Fibroblast of lung (primary cell): ENCODE measurements around the gene ULBP1.

Experiments
- EZH2 ChIP-seq: IDR thresholded peaks from 2 replicates; pipeline ENCODE4 v1.5.1; 2012; ENCODE audit warnings: low read length, control low read depth, mild to moderate bottlenecking; ENCODE audit errors: missing control alignments
- TF ChIP-seq, protein P1 (sequence below), 2 donors: IDR thresholded peaks in 1 of 2; conservative IDR thresholded peaks in 1 of 2; 1 replicate in 1 of 2; 2 replicates in 1 of 2; pipeline ENCODE4 v1.5.1; 2011 to 2012; ENCODE audit warnings: low read length in 2 of 2, control low read depth in 1 of 2, inconsistent platforms in 1 of 2, low read depth in 1 of 2, mild to moderate bottlenecking in 1 of 2

DNA sequence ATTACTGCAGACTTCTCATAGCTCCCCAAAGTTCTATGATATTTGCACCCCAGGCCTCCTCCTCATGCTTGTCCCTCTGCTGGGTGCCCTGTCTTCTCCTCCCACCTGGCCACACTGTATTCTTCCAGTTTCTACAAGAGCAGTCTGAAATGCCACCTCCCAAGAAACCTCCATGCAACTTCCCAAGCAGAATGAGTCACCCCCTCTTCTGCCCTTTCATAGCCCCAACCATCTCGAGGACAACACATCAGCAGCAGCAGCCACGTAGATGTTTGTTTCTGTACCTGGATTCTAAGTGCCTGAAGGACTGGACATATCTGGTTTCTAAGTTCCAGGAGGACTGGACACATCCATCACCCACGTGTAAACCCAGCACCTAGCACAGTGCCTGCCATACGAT is 28.5 kb upstream of the ULBP1 start:
- TF ChIP-seq, protein P1, sequence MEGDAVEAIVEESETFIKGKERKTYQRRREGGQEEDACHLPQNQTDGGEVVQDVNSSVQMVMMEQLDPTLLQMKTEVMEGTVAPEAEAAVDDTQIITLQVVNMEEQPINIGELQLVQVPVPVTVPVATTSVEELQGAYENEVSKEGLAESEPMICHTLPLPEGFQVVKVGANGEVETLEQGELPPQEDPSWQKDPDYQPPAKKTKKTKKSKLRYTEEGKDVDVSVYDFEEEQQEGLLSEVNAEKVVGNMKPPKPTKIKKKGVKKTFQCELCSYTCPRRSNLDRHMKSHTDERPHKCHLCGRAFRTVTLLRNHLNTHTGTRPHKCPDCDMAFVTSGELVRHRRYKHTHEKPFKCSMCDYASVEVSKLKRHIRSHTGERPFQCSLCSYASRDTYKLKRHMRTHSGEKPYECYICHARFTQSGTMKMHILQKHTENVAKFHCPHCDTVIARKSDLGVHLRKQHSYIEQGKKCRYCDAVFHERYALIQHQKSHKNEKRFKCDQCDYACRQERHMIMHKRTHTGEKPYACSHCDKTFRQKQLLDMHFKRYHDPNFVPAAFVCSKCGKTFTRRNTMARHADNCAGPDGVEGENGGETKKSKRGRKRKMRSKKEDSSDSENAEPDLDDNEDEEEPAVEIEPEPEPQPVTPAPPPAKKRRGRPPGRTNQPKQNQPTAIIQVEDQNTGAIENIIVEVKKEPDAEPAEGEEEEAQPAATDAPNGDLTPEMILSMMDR (conservative IDR thresholded peaks at IDR 0.05 in 1 of 2, IDR thresholded peaks at IDR 0.05 in 1 of 2; ENCODE audit: low read depth in 1 of 2, low read length in 2 of 2) = no peak
- TF ChIP-seq EZH2 = no peak
